K562 (cell line): ENCODE results near the gene TRIP12. TPM values are rescaled to one million over a fixed set of nuclear protein-coding genes. Genes with fewer than 3 reads are reported as not detected.

Source experiments
- ATAC-seq: fragments of 200-7000 bp; cut with Tn5 transposase; 3 replicates; pipeline ENCODE4 v1.9.1; 2020; ENCODE audit warnings: moderate library complexity
- BruUV-seq: library from RNA; stranded (reverse); fragments of 400-500 nt; replicated peaks from 2 replicates; lab custom pipeline; 2021; lab: Mats Ljungman, UMichigan
- CTCF ChIA-PET: fragments of 300-600 bp; formaldehyde crosslinking; extraction: SDS; loops from one replicate; lab custom pipeline; 2021; ENCODE audit warnings: low intra/inter-chr PET ratio; lab: Yijun Ruan, JAX
- POLR2A ChIA-PET: fragments of 300-600, 350-650 bp; sonication (Branson Sonifier 250); formaldehyde crosslinking; extraction: SDS; loops from one replicate; lab custom pipeline; 2021; ENCODE audit warnings: antibody characterized with exemption, inconsistent platforms; lab: Yijun Ruan, JAX
- DNase-seq, 4 experiments: peaks; one replicate each; pipeline versions ENCODE4 v3.0.0 to v3.0.0-alpha.2; 2011 to 2018; ENCODE audit warnings: low spot score in 3 of 4, mixed read lengths in 3 of 4; ENCODE audit errors: extremely low read depth in 1 of 4
- FAIRE-seq: peaks from 2 replicates; lab custom pipeline; 2011; peaks lifted over from hg19 to GRCh38; lab: Jason Lieb, UNC
- H2AFZ ChIP-seq: 2 replicates; pipeline ENCODE4 v1.6.0; 2011; ENCODE audit warnings: low read depth, low read length, control low read depth, inconsistent platforms
- H3K27ac ChIP-seq: fragments of 200-600 bp; 3 replicates; pipeline ENCODE4 v1.8.0; 2011; ENCODE audit warnings: low read depth, mild to moderate bottlenecking, control low read depth, inconsistent platforms, low read length, moderate library complexity, mixed read lengths; ENCODE audit errors: extremely low read depth
- H3K27me3 ChIP-seq, 2 experiments: fragments of 300-600 bp in 1 of 2; 2 replicates in 1 of 2; 3 replicates in 1 of 2; pipeline versions ENCODE4 v1.6.0 to v1.8.0; 2011; ENCODE audit warnings: inconsistent platforms in 2 of 2, low read length in 2 of 2, mild to moderate bottlenecking in 1 of 2, mixed read lengths in 1 of 2, moderate library complexity in 1 of 2; ENCODE audit not compliant: control insufficient read depth in 2 of 2, insufficient read depth in 2 of 2
- H3K36me3 ChIP-seq: fragments of 300-600 bp; 3 replicates; pipeline ENCODE4 v1.8.0; 2011; ENCODE audit warnings: mild to moderate bottlenecking, low read length, inconsistent platforms; ENCODE audit not compliant: control insufficient read depth, insufficient read depth
- H3K4me1 ChIP-seq, 2 experiments: fragments of 200-600 bp in 1 of 2; replicated peaks in 1 of 2; 2 replicates in 1 of 2; 3 replicates in 1 of 2; pipeline versions ENCODE4 v1.5.1 to v1.8.0; 2011; ENCODE audit warnings: inconsistent platforms in 2 of 2, low read length in 2 of 2, mild to moderate bottlenecking in 1 of 2, mixed read lengths in 1 of 2, moderate library complexity in 1 of 2; ENCODE audit not compliant: control insufficient read depth in 2 of 2, insufficient read depth in 2 of 2
- H3K4me2 ChIP-seq: 2 replicates; pipeline ENCODE4 v1.6.1; 2011; ENCODE audit warnings: low read length, control low read depth, inconsistent platforms, mixed read lengths; ENCODE audit not compliant: insufficient read depth
- H3K4me3 ChIP-seq: fragments of 200-600 bp; sonication (generic), shearing (Covaris generic); 2 replicates; pipeline ENCODE4 v1.5.1; 2016; ENCODE audit warnings: control low read depth, inconsistent platforms
- H3K79me2 ChIP-seq: fragments of 200-600 bp; 3 replicates; pipeline ENCODE4 v1.8.0; 2011; ENCODE audit warnings: low read length, inconsistent platforms; ENCODE audit not compliant: control insufficient read depth, insufficient read depth
- H3K9ac ChIP-seq, 2 experiments: 2 replicates each; pipeline versions ENCODE4 v1.6.0 to v1.6.1; 2011; ENCODE audit warnings: low read depth in 2 of 2, low read length in 2 of 2, control low read depth in 1 of 2, inconsistent platforms in 1 of 2, mild to moderate bottlenecking in 1 of 2, mixed read lengths in 1 of 2; ENCODE audit not compliant: insufficient read depth in 1 of 2
- H3K9me1 ChIP-seq: one replicate; pipeline ENCODE4 v1.6.0; 2011; ENCODE audit warnings: inconsistent platforms, mild to moderate bottlenecking, low read length, moderate library complexity; ENCODE audit not compliant: control insufficient read depth, insufficient read depth
- H3K9me3 ChIP-seq: replicated peaks from 2 replicates; pipeline ENCODE4 v1.5.1; 2011; ENCODE audit warnings: low read depth, low read length, inconsistent platforms; ENCODE audit not compliant: control insufficient read depth, insufficient read depth
- H4K20me1 ChIP-seq: replicated peaks from 2 replicates; pipeline ENCODE4 v1.6.1; 2011; ENCODE audit warnings: low read length, inconsistent platforms, mixed read lengths; ENCODE audit not compliant: control insufficient read depth, insufficient read depth
- CTCF ChIP-seq, 3 experiments: IDR thresholded peaks in 2 of 3; conservative IDR thresholded peaks in 1 of 3; 2 replicates each; pipeline ENCODE4 v1.5.1; 2011 to 2012; ENCODE audit warnings: low read length in 3 of 3, mild to moderate bottlenecking in 3 of 3, control low read depth in 2 of 3, improper control_type of control experiment in 1 of 3, inconsistent platforms in 1 of 3, low read depth in 1 of 3, mixed read lengths in 1 of 3, moderate library complexity in 1 of 3; ENCODE audit not compliant: insufficient read depth in 2 of 3
- EHMT2 ChIP-seq: fragments of 450-650 bp; IDR thresholded peaks from 2 replicates; pipeline ENCODE4 v1.6.1; 2018; ENCODE audit warnings: antibody characterized with exemption
- KLF10 ChIP-seq: fragments of 250-450 bp; sonication (Bioruptor Pico); IDR thresholded peaks from 2 replicates; pipeline ENCODE4 v1.6.1; 2021; ENCODE audit warnings: matching md5 sums
- RAD21 ChIP-seq, 2 experiments: fragments of 250-450 bp in 1 of 2; fragments of 450-650 bp in 1 of 2; sonication (Bioruptor Pico) in 1 of 2; formaldehyde crosslinking in 1 of 2; IDR thresholded peaks in 1 of 2; conservative IDR thresholded peaks in 1 of 2; 2 replicates each; pipeline versions ENCODE4 v1.4.0 to v1.8.0; 2020 to 2022; ENCODE audit warnings: mild to moderate bottlenecking in 2 of 2, moderate library complexity in 1 of 2
- SMARCA4 ChIP-seq: fragments of 450-650 bp; IDR thresholded peaks from 2 replicates; pipeline ENCODE4 v1.6.1; 2016
- SMC3 ChIP-seq: conservative IDR thresholded peaks from 2 replicates; pipeline ENCODE4 v1.6.1; 2011; ENCODE audit warnings: low read depth, low read length, improper control_type of control experiment; ENCODE audit not compliant: insufficient read depth
- in situ Hi-C: fragments of 300-500 bp; cut with MboI; formaldehyde crosslinking; loops from 4 replicates; pipeline ENCODE4 v1.15.0; 2018; ENCODE audit warnings: inconsistent platforms, mixed read lengths
- intact Hi-C: fragments of 100-400 bp; cut with micrococcal nuclease; formaldehyde crosslinking; loops from 2 replicates; pipeline ENCODE4 v1.14.2; 2022
- polyA plus RNA-seq, 8 experiments: library from polyadenylated mRNA; depleted of rRNA in 4 of 8; stranded (reverse) in 5 of 8; unstranded in 3 of 8; fragments of >200 nt; fragmentation: Nextera tagmentation in 2 of 8; fragmentation: Illumina TruSeq in 1 of 8; extraction: Ambion mirVana in 2 of 8; extraction: Trizol in 1 of 8; gene quantifications; 2 replicates each; pipeline versions ENCODE4 v1.2.1 to v1.2.3, GENCODE V29; 2011 to 2014; ENCODE audit warnings: inconsistent platforms in 1 of 8, missing spikeins in 1 of 8
- total RNA-seq, 7 experiments: library from RNA; depleted of rRNA in 6 of 7; stranded (reverse); fragments of >200 nt in 6 of 7; fragmentation: Illumina TruSeq in 2 of 7; extraction: Trizol in 2 of 7; gene quantifications; 2 replicates each; pipeline versions ENCODE4 v1.2.1 to v1.2.3, GENCODE V29; 2011 to 2021; ENCODE audit warnings: low replicate concordance in 1 of 7
- TF ChIP-seq, protein P1 (sequence below): fragments of 250-450 bp; sonication (Bioruptor Pico); IDR thresholded peaks from 2 replicates; pipeline ENCODE4 v1.5.0; 2021; ENCODE audit warnings: mild to moderate bottlenecking, borderline replicate concordance
- TF ChIP-seq, protein P2 (sequence below), 2 experiments: fragments of 450-650 bp; formaldehyde crosslinking in 1 of 2; IDR thresholded peaks; 2 replicates each; pipeline versions ENCODE4 v1.4.0 to v1.6.1; 2014 to 2020; ENCODE audit warnings: mild to moderate bottlenecking in 2 of 2, borderline replicate concordance in 1 of 2, low read depth in 1 of 2

The TRIP12 gene
- total and polyA plus RNA-seq, 9 of the 15 experiments (the other 6 are each of a cell fraction or from before 2014, with no cell fraction given) = 15.2 to 131 (median 80.1) TPM

- Histone ChIP-seq H3K9me3 (no peaks in the 10 kb centered on the region), H4K20me1 (no peaks in the 10 kb centered on the region), H2AFZ (no peak overlapping the region), H3K79me2 (no peaks in the 10 kb centered on the region), H3K4me3 (no peak overlapping the region), H3K4me2 (no peak overlapping the region), H3K27ac (no peak overlapping the region), H3K9me1 (no peaks in the 10 kb centered on the region), H3K27me3 (no peaks in the 10 kb centered on the region), H3K4me1 (no peaks in the 10 kb centered on the region), H3K36me3 (peaks cover 77% of the 10 kb centered on the region), H3K9ac (no peak overlapping the region)
- in situ Hi-C loops = no loop called here
- BruUV-seq = no TSS peak
- ATAC-seq (peak; percentile 77), DNase-seq (peak; percentile 35 to 64 (median 46)), FAIRE-seq (peak; percentile 37)
- ChIA-PET POLR2A (no interaction called here), CTCF (no interaction called here)
- intact Hi-C loops = loop anchor here (2.0 to 10.0 kb wide), 2 partner anchors 110 to 204 kb away; no protein-coding TSS in a partner anchor
- TF ChIP-seq SMARCA4 (no peak), EHMT2 (no peak), CTCF (IDR thresholded peaks at IDR 0.05 in 2 of 3, conservative IDR thresholded peaks at IDR 0.05 in 1 of 3; ENCODE audit: insufficient read depth in 2 of 3, low read depth in 1 of 3, low read length in 3 of 3) (peak; percentile 47 to 63 (median 49)), SMC3 (0 out of 2 replicates have a peak, but pooled peaks have one; percentile 27), RAD21 (CRISPR knock-in tag; conservative IDR thresholded peaks at IDR 0.05 in 1 of 2, IDR thresholded peaks at IDR 0.05 in 1 of 2) (peak; percentile 33 to 40; a peak in 2 of 4 replicates), KLF10 (CRISPR knock-in tag) (no peak)
- TF ChIP-seq, protein P1, sequence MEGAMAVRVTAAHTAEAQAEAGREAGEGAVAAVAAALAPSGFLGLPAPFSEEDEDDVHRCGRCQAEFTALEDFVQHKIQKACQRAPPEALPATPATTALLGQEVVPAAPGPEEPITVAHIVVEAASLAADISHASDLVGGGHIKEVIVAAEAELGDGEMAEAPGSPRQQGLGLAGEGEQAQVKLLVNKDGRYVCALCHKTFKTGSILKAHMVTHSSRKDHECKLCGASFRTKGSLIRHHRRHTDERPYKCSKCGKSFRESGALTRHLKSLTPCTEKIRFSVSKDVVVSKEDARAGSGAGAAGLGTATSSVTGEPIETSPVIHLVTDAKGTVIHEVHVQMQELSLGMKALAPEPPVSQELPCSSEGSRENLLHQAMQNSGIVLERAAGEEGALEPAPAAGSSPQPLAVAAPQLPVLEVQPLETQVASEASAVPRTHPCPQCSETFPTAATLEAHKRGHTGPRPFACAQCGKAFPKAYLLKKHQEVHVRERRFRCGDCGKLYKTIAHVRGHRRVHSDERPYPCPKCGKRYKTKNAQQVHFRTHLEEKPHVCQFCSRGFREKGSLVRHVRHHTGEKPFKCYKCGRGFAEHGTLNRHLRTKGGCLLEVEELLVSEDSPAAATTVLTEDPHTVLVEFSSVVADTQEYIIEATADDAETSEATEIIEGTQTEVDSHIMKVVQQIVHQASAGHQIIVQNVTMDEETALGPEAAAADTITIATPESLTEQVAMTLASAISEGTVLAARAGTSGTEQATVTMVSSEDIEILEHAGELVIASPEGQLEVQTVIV (CRISPR knock-in tag) = no peak
- TF ChIP-seq, protein P2, sequence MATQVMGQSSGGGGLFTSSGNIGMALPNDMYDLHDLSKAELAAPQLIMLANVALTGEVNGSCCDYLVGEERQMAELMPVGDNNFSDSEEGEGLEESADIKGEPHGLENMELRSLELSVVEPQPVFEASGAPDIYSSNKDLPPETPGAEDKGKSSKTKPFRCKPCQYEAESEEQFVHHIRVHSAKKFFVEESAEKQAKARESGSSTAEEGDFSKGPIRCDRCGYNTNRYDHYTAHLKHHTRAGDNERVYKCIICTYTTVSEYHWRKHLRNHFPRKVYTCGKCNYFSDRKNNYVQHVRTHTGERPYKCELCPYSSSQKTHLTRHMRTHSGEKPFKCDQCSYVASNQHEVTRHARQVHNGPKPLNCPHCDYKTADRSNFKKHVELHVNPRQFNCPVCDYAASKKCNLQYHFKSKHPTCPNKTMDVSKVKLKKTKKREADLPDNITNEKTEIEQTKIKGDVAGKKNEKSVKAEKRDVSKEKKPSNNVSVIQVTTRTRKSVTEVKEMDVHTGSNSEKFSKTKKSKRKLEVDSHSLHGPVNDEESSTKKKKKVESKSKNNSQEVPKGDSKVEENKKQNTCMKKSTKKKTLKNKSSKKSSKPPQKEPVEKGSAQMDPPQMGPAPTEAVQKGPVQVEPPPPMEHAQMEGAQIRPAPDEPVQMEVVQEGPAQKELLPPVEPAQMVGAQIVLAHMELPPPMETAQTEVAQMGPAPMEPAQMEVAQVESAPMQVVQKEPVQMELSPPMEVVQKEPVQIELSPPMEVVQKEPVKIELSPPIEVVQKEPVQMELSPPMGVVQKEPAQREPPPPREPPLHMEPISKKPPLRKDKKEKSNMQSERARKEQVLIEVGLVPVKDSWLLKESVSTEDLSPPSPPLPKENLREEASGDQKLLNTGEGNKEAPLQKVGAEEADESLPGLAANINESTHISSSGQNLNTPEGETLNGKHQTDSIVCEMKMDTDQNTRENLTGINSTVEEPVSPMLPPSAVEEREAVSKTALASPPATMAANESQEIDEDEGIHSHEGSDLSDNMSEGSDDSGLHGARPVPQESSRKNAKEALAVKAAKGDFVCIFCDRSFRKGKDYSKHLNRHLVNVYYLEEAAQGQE (IDR thresholded peaks at IDR 0.05; ENCODE audit: borderline replicate concordance) = peak; percentile 26; the same call in 1 of the 2 replicates
- TF ChIP-seq, protein P2 (CRISPR knock-in tag; IDR thresholded peaks at IDR 0.05; ENCODE audit: low read depth) = no peak
These were observed 120.6 kb downstream of the TRIP12 start for GRCh38 chr2:229800997-229801754.
